ENCODE measurements around the gene YEATS2.

The YEATS2 gene

GRCh38 chr3:183825456-183826161 lies 128.0 kb downstream of the YEATS2 start, which contains the start of gene MAP6D1 (continued):
- TF ChIP-seq ELK4 (IDR thresholded peaks at IDR 0.05; ENCODE audit: borderline replicate concordance, low read depth, low read length) (no peak), BCL11B (tag by site-specific recombination; IDR thresholded peaks at IDR 0.05; ENCODE audit: low read depth) (no peak), AEBP2 (tag by site-specific recombination; IDR thresholded peaks at IDR 0.05; ENCODE audit: borderline replicate concordance) (no peak), ZNF645 (tag by site-specific recombination; IDR thresholded peaks at IDR 0.05) (no peak), KLF16 (tag by site-specific recombination; IDR thresholded peaks at IDR 0.05) (no peak), ZNF664 (tag by site-specific recombination; IDR thresholded peaks at IDR 0.05) (no peak), ZNF843 (tag by site-specific recombination; IDR thresholded peaks at IDR 0.05) (no peak), ZNF530 (tag by site-specific recombination; IDR thresholded peaks at IDR 0.05; ENCODE audit: low read depth) (no peak), ZNF248 (tag by site-specific recombination; IDR thresholded peaks at IDR 0.05) (no peak), ZNF416 (tag by site-specific recombination; IDR thresholded peaks at IDR 0.05) (no peak), ZNF571 (tag by site-specific recombination; IDR thresholded peaks at IDR 0.05) (no peak), ZNF623 (tag by site-specific recombination; IDR thresholded peaks at IDR 0.05) (no peak), ZNF391 (tag by site-specific recombination; IDR thresholded peaks at IDR 0.05; ENCODE audit: borderline replicate concordance, low read depth) (no peak), MYNN (tag by site-specific recombination; IDR thresholded peaks at IDR 0.05; ENCODE audit: borderline replicate concordance) (no peak), ZNF610 (tag by site-specific recombination; IDR thresholded peaks at IDR 0.05; ENCODE audit: borderline replicate concordance) (no peak), EGR2 (tag by site-specific recombination; IDR thresholded peaks at IDR 0.05; ENCODE audit: low read depth) (no peak), ZNF2 (tag by site-specific recombination; IDR thresholded peaks at IDR 0.05) (no peak), WT1 (tag by site-specific recombination; IDR thresholded peaks at IDR 0.05) (no peak), KLF1 (tag by site-specific recombination; IDR thresholded peaks at IDR 0.05) (no peak), ZNF48 (tag by site-specific recombination; IDR thresholded peaks at IDR 0.05) (no peak), ZFP3 (tag by site-specific recombination; IDR thresholded peaks at IDR 0.05; ENCODE audit: low read depth) (no peak), PRDM1 (tag by site-specific recombination; IDR thresholded peaks at IDR 0.05) (no peak), ZNF423 (tag by site-specific recombination; IDR thresholded peaks at IDR 0.05) (no peak), ZNF155 (tag by site-specific recombination; IDR thresholded peaks at IDR 0.05) (no peak), ZFP69B (tag by site-specific recombination; IDR thresholded peaks at IDR 0.05) (no peak), TRIM28 (IDR thresholded peaks at IDR 0.05; ENCODE audit: borderline replicate concordance, low read length) (no peak)
- TF ChIP-seq, protein P1, sequence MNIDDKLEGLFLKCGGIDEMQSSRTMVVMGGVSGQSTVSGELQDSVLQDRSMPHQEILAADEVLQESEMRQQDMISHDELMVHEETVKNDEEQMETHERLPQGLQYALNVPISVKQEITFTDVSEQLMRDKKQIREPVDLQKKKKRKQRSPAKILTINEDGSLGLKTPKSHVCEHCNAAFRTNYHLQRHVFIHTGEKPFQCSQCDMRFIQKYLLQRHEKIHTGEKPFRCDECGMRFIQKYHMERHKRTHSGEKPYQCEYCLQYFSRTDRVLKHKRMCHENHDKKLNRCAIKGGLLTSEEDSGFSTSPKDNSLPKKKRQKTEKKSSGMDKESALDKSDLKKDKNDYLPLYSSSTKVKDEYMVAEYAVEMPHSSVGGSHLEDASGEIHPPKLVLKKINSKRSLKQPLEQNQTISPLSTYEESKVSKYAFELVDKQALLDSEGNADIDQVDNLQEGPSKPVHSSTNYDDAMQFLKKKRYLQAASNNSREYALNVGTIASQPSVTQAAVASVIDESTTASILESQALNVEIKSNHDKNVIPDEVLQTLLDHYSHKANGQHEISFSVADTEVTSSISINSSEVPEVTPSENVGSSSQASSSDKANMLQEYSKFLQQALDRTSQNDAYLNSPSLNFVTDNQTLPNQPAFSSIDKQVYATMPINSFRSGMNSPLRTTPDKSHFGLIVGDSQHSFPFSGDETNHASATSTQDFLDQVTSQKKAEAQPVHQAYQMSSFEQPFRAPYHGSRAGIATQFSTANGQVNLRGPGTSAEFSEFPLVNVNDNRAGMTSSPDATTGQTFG (tag by site-specific recombination; IDR thresholded peaks at IDR 0.05; ENCODE audit: borderline replicate concordance), result no peak
- TF ChIP-seq, protein P2, sequence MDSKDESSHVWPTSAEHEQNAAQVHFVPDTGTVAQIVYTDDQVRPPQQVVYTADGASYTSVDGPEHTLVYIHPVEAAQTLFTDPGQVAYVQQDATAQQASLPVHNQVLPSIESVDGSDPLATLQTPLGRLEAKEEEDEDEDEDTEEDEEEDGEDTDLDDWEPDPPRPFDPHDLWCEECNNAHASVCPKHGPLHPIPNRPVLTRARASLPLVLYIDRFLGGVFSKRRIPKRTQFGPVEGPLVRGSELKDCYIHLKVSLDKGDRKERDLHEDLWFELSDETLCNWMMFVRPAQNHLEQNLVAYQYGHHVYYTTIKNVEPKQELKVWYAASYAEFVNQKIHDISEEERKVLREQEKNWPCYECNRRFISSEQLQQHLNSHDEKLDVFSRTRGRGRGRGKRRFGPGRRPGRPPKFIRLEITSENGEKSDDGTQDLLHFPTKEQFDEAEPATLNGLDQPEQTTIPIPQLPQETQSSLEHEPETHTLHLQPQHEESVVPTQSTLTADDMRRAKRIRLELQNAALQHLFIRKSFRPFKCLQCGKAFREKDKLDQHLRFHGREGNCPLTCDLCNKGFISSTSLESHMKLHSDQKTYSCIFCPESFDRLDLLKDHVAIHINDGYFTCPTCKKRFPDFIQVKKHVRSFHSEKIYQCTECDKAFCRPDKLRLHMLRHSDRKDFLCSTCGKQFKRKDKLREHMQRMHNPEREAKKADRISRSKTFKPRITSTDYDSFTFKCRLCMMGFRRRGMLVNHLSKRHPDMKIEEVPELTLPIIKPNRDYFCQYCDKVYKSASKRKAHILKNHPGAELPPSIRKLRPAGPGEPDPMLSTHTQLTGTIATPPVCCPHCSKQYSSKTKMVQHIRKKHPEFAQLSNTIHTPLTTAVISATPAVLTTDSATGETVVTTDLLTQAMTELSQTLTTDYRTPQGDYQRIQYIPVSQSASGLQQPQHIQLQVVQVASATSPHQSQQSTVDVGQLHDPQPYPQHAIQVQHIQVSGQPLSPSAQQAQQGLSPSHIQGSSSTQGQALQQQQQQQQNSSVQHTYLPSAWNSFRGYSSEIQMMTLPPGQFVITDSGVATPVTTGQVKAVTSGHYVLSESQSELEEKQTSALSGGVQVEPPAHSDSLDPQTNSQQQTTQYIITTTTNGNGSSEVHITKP (tag by site-specific recombination; IDR thresholded peaks at IDR 0.05), result peak; percentile 60
- TF ChIP-seq, protein P3, sequence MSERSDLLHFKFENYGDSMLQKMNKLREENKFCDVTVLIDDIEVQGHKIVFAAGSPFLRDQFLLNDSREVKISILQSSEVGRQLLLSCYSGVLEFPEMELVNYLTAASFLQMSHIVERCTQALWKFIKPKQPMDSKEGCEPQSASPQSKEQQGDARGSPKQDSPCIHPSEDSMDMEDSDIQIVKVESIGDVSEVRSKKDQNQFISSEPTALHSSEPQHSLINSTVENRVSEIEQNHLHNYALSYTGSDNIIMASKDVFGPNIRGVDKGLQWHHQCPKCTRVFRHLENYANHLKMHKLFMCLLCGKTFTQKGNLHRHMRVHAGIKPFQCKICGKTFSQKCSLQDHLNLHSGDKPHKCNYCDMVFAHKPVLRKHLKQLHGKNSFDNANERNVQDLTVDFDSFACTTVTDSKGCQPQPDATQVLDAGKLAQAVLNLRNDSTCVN (tag by site-specific recombination; optimal IDR thresholded peaks at IDR 0.05), result peak; percentile 8
